ENCODE data around the gene PCDH19.

Gene PCDH19

GRCh38 chrX:100377826-100378225 is 32.2 kb downstream of the PCDH19 start:
- in situ Hi-C loops (cut with HindIII; ENCODE audit: low pct_ligation_motif_present, low sequenced_read_pairs): no loop called here
- no peak for TF ChIP-seq CTCF (IDR thresholded peaks at IDR 0.05; ENCODE audit: low read depth, low read length, missing control alignments)
- DNase-seq: no peak
- Histone ChIP-seq H3K27me3 (replicated peaks) (no peaks in the 10 kb centered on the region), H3K27ac (no peak overlapping the region), H3K4me3 (ENCODE audit: low read depth, low read length) (no peak overlapping the region), H3K36me3 (replicated peaks) (no peaks in the 10 kb centered on the region)

GRCh38 chrX:100376576-100376975 is 33.5 kb downstream of the PCDH19 start:
- in situ Hi-C loops (cut with HindIII; ENCODE audit: low pct_ligation_motif_present, low sequenced_read_pairs): no loop called here

GRCh38 chrX:100373673-100374072 is 36.4 kb downstream of the PCDH19 start:
- Histone ChIP-seq H3K27me3 (replicated peaks) (no peaks in the 10 kb centered on the region), H3K36me3 (replicated peaks) (no peaks in the 10 kb centered on the region), H3K4me3 (ENCODE audit: low read depth, low read length) (no peak overlapping the region), H3K27ac (no peak overlapping the region)
- no peak for TF ChIP-seq CTCF (IDR thresholded peaks at IDR 0.05; ENCODE audit: low read depth, low read length, missing control alignments)
- in situ Hi-C loops (cut with HindIII; ENCODE audit: low pct_ligation_motif_present, low sequenced_read_pairs): no loop called here
- no peak for DNase-seq

More at GRCh38 chrX:100376576-100376975, 33.5 kb downstream of the PCDH19 start:
- H3K4me3 ChIP-seq (ENCODE audit: low read depth, low read length): no peak overlapping the region
- H3K36me3 ChIP-seq (replicated peaks): no peaks in the 10 kb centered on the region
- H3K27ac ChIP-seq: no peak overlapping the region
- no peaks in the 10 kb centered on the region for H3K27me3 ChIP-seq (replicated peaks)
- TF ChIP-seq CTCF (IDR thresholded peaks at IDR 0.05; ENCODE audit: low read depth, low read length, missing control alignments): no peak
- DNase-seq: no peak

GRCh38 chrX:100368167-100368566 is 41.9 kb downstream of the PCDH19 start:
- TF ChIP-seq CTCF (IDR thresholded peaks at IDR 0.05; ENCODE audit: low read depth, low read length, missing control alignments): peak; percentile 35
- Histone ChIP-seq H3K27me3 (replicated peaks) (no peaks in the 10 kb centered on the region), H3K4me3 (ENCODE audit: low read depth, low read length) (no peak overlapping the region), H3K36me3 (replicated peaks) (no peaks in the 10 kb centered on the region), H3K27ac (no peak overlapping the region)
- in situ Hi-C loops (cut with HindIII; ENCODE audit: low pct_ligation_motif_present, low sequenced_read_pairs): no loop called here
- no peak for DNase-seq

GRCh38 chrX:100363896-100364295 is 46.2 kb downstream of the PCDH19 start:
- TF ChIP-seq CTCF (IDR thresholded peaks at IDR 0.05; ENCODE audit: low read depth, low read length, missing control alignments): no peak
- H3K27ac ChIP-seq: no peak overlapping the region
- in situ Hi-C loops (cut with HindIII; ENCODE audit: low pct_ligation_motif_present, low sequenced_read_pairs): no loop called here
- no peaks in the 10 kb centered on the region for H3K36me3 ChIP-seq (replicated peaks)
- no peaks in the 10 kb centered on the region for H3K27me3 ChIP-seq (replicated peaks)
- no peak for DNase-seq
- H3K4me3 ChIP-seq (ENCODE audit: low read depth, low read length): no peak overlapping the region

GRCh38 chrX:100358766-100359165 is 51.3 kb downstream of the PCDH19 start:
- no peak for DNase-seq
- no peak overlapping the region for H3K4me3 ChIP-seq (ENCODE audit: low read depth, low read length)
- no peak overlapping the region for H3K27ac ChIP-seq
- no peak for TF ChIP-seq CTCF (IDR thresholded peaks at IDR 0.05; ENCODE audit: low read depth, low read length, missing control alignments)
- in situ Hi-C loops (cut with HindIII; ENCODE audit: low pct_ligation_motif_present, low sequenced_read_pairs): no loop called here
- H3K27me3 ChIP-seq (replicated peaks): no peaks in the 10 kb centered on the region
- H3K36me3 ChIP-seq (replicated peaks): no peaks in the 10 kb centered on the region
